ENCODE data around the gene TMEM132A. TPM values are rescaled to one million over a fixed set of nuclear protein-coding genes. Genes with fewer than 3 reads are reported as not detected.

The TMEM132A gene
- total RNA-seq, 1 donor from 2014 or later, result 113 TPM

GRCh38 chr11:60923326-60923725, 934 bp upstream of the TMEM132A start:
- TF ChIP-seq, protein P1, sequence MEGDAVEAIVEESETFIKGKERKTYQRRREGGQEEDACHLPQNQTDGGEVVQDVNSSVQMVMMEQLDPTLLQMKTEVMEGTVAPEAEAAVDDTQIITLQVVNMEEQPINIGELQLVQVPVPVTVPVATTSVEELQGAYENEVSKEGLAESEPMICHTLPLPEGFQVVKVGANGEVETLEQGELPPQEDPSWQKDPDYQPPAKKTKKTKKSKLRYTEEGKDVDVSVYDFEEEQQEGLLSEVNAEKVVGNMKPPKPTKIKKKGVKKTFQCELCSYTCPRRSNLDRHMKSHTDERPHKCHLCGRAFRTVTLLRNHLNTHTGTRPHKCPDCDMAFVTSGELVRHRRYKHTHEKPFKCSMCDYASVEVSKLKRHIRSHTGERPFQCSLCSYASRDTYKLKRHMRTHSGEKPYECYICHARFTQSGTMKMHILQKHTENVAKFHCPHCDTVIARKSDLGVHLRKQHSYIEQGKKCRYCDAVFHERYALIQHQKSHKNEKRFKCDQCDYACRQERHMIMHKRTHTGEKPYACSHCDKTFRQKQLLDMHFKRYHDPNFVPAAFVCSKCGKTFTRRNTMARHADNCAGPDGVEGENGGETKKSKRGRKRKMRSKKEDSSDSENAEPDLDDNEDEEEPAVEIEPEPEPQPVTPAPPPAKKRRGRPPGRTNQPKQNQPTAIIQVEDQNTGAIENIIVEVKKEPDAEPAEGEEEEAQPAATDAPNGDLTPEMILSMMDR (IDR thresholded peaks at IDR 0.05), result no peak
- peaks cover 16% of the 10 kb centered on the region for H3K36me3 Mint-ChIP-seq (ENCODE audit: unreplicated experiment)
- H3K4me3 Mint-ChIP-seq (ENCODE audit: unreplicated experiment), result no peak overlapping the region
- peaks cover 23% of the 10 kb centered on the region for H3K4me1 Mint-ChIP-seq (ENCODE audit: unreplicated experiment)
- no peak for DNase-seq (ENCODE audit: extremely low spot score, unreplicated experiment)
- H3K27me3 Mint-ChIP-seq (ENCODE audit: unreplicated experiment), result no peaks in the 10 kb centered on the region
- no peak overlapping the region for H3K27ac Mint-ChIP-seq (ENCODE audit: unreplicated experiment)
- H3K9me3 Mint-ChIP-seq (ENCODE audit: unreplicated experiment), result no peaks in the 10 kb centered on the region

- H3K4me3 Mint-ChIP-seq (ENCODE audit: unreplicated experiment), result peak overlapping the region; percentile 78
- H3K4me1 Mint-ChIP-seq (ENCODE audit: unreplicated experiment), result peaks cover 22% of the 10 kb centered on the region
- peaks cover 16% of the 10 kb centered on the region for H3K36me3 Mint-ChIP-seq (ENCODE audit: unreplicated experiment)
- H3K27me3 Mint-ChIP-seq (ENCODE audit: unreplicated experiment), result no peaks in the 10 kb centered on the region
- no peak for DNase-seq (ENCODE audit: extremely low spot score, unreplicated experiment)
- TF ChIP-seq, protein P1 (IDR thresholded peaks at IDR 0.05), result no peak
- no peak overlapping the region for H3K27ac Mint-ChIP-seq (ENCODE audit: unreplicated experiment)
- H3K9me3 Mint-ChIP-seq (ENCODE audit: unreplicated experiment), result no peaks in the 10 kb centered on the region
Observed at GRCh38 chr11:60923800-60924109, 505 bp upstream of the TMEM132A start.

DNA sequence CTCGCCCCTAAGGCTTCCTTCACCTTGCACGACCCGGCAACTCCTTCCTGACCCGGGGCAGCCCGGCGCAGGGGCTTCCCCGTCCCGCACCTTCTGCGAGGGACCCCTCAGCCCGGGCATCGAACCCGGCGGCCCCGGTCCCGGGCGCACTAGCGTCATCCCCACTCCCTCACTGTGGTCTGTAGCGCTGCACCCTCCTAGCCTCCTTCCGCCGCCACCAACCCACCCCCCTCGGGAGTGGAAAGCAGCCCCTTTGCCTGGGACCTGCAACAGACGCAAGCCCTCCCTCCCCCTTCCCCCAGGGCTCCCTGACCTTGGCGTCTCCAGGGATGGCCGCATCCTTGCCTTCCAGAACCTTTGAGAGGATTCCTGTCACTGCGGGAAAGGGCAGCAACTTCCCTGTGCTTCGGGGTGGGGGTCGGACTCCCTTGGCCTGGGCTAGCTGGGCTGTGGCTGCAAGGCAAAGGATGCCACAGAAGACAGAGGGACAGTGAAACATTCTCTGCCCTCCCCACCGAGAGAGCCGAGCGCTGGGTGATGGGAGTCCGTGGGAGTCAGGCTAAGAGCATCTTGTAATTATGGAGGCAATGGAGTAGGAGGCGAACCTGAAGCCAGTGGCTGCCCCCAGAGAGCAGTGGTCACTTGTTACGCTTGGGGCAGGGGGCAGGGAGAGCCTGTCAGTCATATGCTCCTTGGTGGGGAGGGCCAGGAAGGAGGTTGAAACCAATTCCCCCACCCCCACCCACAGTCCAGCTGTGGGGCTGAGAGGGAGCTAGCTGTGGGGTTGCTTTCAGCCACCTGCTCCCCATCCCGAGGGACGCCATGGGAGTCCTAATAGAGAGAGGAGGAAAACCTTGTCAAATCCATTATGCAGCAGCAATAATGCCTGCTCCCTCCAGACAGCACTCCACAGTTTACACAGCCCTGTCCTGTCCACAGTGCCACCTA, 920 bp downstream of the TMEM132A start:
- no peaks in the 10 kb centered on the region for H3K9me3 Mint-ChIP-seq (ENCODE audit: unreplicated experiment)
- H3K4me3 Mint-ChIP-seq (ENCODE audit: unreplicated experiment), result peak overlapping the region; percentile 78
- no peak overlapping the region for H3K27ac Mint-ChIP-seq (ENCODE audit: unreplicated experiment)
- peaks cover 18% of the 10 kb centered on the region for H3K36me3 Mint-ChIP-seq (ENCODE audit: unreplicated experiment)
- TF ChIP-seq, protein P1 (IDR thresholded peaks at IDR 0.05), result no peak
- H3K27me3 Mint-ChIP-seq (ENCODE audit: unreplicated experiment), result no peaks in the 10 kb centered on the region
- no peak for DNase-seq (ENCODE audit: extremely low spot score, unreplicated experiment)
- peaks cover 16% of the 10 kb centered on the region for H3K4me1 Mint-ChIP-seq (ENCODE audit: unreplicated experiment)

GRCh38 chr11:60925868-60926267, 1.6 kb downstream of the TMEM132A start:
- peak overlapping the region; percentile 78 for H3K4me3 Mint-ChIP-seq (ENCODE audit: unreplicated experiment)
- DNase-seq (ENCODE audit: extremely low spot score, unreplicated experiment), result no peak
- H3K4me1 Mint-ChIP-seq (ENCODE audit: unreplicated experiment), result peaks cover 16% of the 10 kb centered on the region
- no peaks in the 10 kb centered on the region for H3K9me3 Mint-ChIP-seq (ENCODE audit: unreplicated experiment)
- TF ChIP-seq, protein P1 (IDR thresholded peaks at IDR 0.05), result no peak
- no peak overlapping the region for H3K27ac Mint-ChIP-seq (ENCODE audit: unreplicated experiment)
- H3K36me3 Mint-ChIP-seq (ENCODE audit: unreplicated experiment), result peaks cover 18% of the 10 kb centered on the region
- no peaks in the 10 kb centered on the region for H3K27me3 Mint-ChIP-seq (ENCODE audit: unreplicated experiment)

DNA sequence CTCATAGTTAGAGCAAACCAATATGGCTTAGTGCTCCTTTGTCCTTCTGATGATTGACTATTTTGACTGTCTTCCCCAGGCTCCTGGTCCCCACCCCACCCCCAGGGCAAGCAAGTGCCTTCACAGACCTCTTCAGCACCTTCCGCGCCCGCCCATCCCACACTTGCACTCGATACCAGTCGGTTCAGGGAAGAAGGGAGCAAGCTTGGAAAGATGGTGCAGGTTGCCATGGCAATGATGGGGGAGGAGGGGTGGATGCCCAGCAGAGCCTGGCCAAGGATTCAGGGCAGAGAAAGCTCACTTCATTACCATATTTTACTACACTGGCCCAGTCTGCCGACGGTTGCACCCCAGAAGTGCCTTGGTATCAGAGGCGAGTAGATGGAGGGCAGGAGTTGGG, 2.2 kb downstream of the TMEM132A start:
- Mint-ChIP-seq H3K4me1 (ENCODE audit: unreplicated experiment) (peaks cover 16% of the 10 kb centered on the region), H3K27ac (ENCODE audit: unreplicated experiment) (no peak overlapping the region), H3K27me3 (ENCODE audit: unreplicated experiment) (no peaks in the 10 kb centered on the region), H3K9me3 (ENCODE audit: unreplicated experiment) (no peaks in the 10 kb centered on the region), H3K4me3 (ENCODE audit: unreplicated experiment) (no peak overlapping the region), H3K36me3 (ENCODE audit: unreplicated experiment) (peaks cover 15% of the 10 kb centered on the region)
- DNase-seq (ENCODE audit: extremely low spot score, unreplicated experiment), result no peak
- TF ChIP-seq, protein P1 (IDR thresholded peaks at IDR 0.05), result no peak

All from osteocyte (in vitro differentiated cells).